ENCODE measurements around the gene PKP1. TPM values are rescaled to one million over a fixed set of nuclear protein-coding genes. Genes with fewer than 3 reads are reported as not detected.

PKP1 gene
- total RNA-seq, 3 donors from 2014 or later, result 0.96 to 22.5 (median 12.1) TPM

- Histone ChIP-seq H3K9me3 (no peaks in the 10 kb centered on the region), H3K4me1 (no peaks in the 10 kb centered on the region), H3K27ac (no peak overlapping the region), H3K4me3 (no peak overlapping the region), H3K27me3 (no peaks in the 10 kb centered on the region), H3K36me3 (no peaks in the 10 kb centered on the region)
- DNase-seq (ENCODE audit: low spot score in 2 of 2), result no peak
- intact Hi-C loops (cut with DNase I; ENCODE audit: low total_unique reads), result no loop called here
- TF ChIP-seq CTCF (IDR thresholded peaks at IDR 0.05), result no peak
- TF ChIP-seq POLR2A (IDR thresholded peaks at IDR 0.05), result no peak
- no peak for TF ChIP-seq POLR2AphosphoS5 (IDR thresholded peaks at IDR 0.05)
Observed at GRCh38 chr1:201321826-201322390, 38.6 kb downstream of the PKP1 start.

GRCh38 chr1:201322653-201323510 is 39.6 kb downstream of the PKP1 start:
- no peak for TF ChIP-seq CTCF (IDR thresholded peaks at IDR 0.05)
- TF ChIP-seq POLR2AphosphoS5 (IDR thresholded peaks at IDR 0.05), result no peak
- TF ChIP-seq POLR2A (IDR thresholded peaks at IDR 0.05), result no peak
- Histone ChIP-seq H3K9me3 (no peaks in the 10 kb centered on the region), H3K27ac (no peak overlapping the region), H3K36me3 (no peaks in the 10 kb centered on the region), H3K4me3 (no peak overlapping the region), H3K27me3 (no peaks in the 10 kb centered on the region), H3K4me1 (no peaks in the 10 kb centered on the region)
- DNase-seq (ENCODE audit: low spot score in 2 of 2), result no peak
- intact Hi-C loops (cut with DNase I; ENCODE audit: low total_unique reads), result no loop called here

GRCh38 chr1:201324306-201324705 is 41.0 kb downstream of the PKP1 start:
- TF ChIP-seq POLR2A (IDR thresholded peaks at IDR 0.05) (no peak), CTCF (IDR thresholded peaks at IDR 0.05) (no peak), POLR2AphosphoS5 (IDR thresholded peaks at IDR 0.05) (no peak)
- DNase-seq (ENCODE audit: low spot score in 2 of 2), result no peak
- no peak overlapping the region for H3K4me3 ChIP-seq
- no peaks in the 10 kb centered on the region for H3K9me3 ChIP-seq
- H3K36me3 ChIP-seq, result no peaks in the 10 kb centered on the region
- no peaks in the 10 kb centered on the region for H3K4me1 ChIP-seq
- no peaks in the 10 kb centered on the region for H3K27me3 ChIP-seq
- no peak overlapping the region for H3K27ac ChIP-seq
- intact Hi-C loops (cut with DNase I; ENCODE audit: low total_unique reads), result no loop called here

GRCh38 chr1:201324821-201325677 is 41.7 kb downstream of the PKP1 start:
- no peak for DNase-seq (ENCODE audit: low spot score in 2 of 2)
- Histone ChIP-seq H3K9me3 (no peaks in the 10 kb centered on the region), H3K4me1 (no peaks in the 10 kb centered on the region), H3K36me3 (no peaks in the 10 kb centered on the region), H3K27me3 (no peaks in the 10 kb centered on the region), H3K4me3 (no peak overlapping the region), H3K27ac (no peak overlapping the region)
- TF ChIP-seq POLR2A (IDR thresholded peaks at IDR 0.05), result no peak
- TF ChIP-seq CTCF (IDR thresholded peaks at IDR 0.05), result no peak
- TF ChIP-seq POLR2AphosphoS5 (IDR thresholded peaks at IDR 0.05), result no peak
- intact Hi-C loops (cut with DNase I; ENCODE audit: low total_unique reads), result no loop called here
